Caco-2 (cell line): ENCODE data around the gene MSRB2. TPM values are rescaled to one million over a fixed set of nuclear protein-coding genes. Genes with fewer than 3 reads are reported as not detected.

ENCODE experiments used
- BruUV-seq: library from RNA; stranded (reverse); fragments of 400-500 nt; replicated peaks from 2 replicates; lab custom pipeline; 2021; lab: Mats Ljungman, UMichigan
- CTCF ChIA-PET: fragments of 300-600 bp; sonication (Branson Sonifier 250); formaldehyde crosslinking; loops from one replicate; lab custom pipeline; 2022; ENCODE audit warnings: antibody characterized with exemption; lab: Charles Lee
- POLR2A ChIA-PET: fragments of 300-600 bp; sonication (Branson Sonifier 250); formaldehyde crosslinking; loops from one replicate; lab custom pipeline; 2022; ENCODE audit warnings: antibody characterized with exemption; lab: Charles Lee
- DNase-seq, 2 experiments: peaks; one replicate each; pipeline versions ENCODE4 v3.0.0 to v3.0.0-alpha.2; 2020 to 2022
- H3K27me3 ChIP-seq: replicated peaks from 2 replicates; pipeline ENCODE4 v1.6.0; 2011; ENCODE audit warnings: low read length; ENCODE audit not compliant: control insufficient read depth, insufficient read depth
- H3K36me3 ChIP-seq: 2 replicates; pipeline ENCODE4 v1.5.1; 2011; ENCODE audit warnings: low read length; ENCODE audit not compliant: control insufficient read depth, insufficient read depth
- H3K4me1 ChIP-seq: fragments of 250-450 bp; sonication (Bioruptor Pico); 2 replicates; pipeline ENCODE4 v1.5.1; 2020; ENCODE audit warnings: mild to moderate bottlenecking
- H3K4me3 ChIP-seq: 2 replicates; pipeline ENCODE4 v1.5.1; 2011; ENCODE audit warnings: low read depth, mild to moderate bottlenecking, control low read depth, low read length
- H3K9me3 ChIP-seq: fragments of 250-450 bp; sonication (Bioruptor Pico); 2 replicates; pipeline ENCODE4 v1.5.1; 2020; ENCODE audit warnings: mild to moderate bottlenecking, moderate library complexity
- H3K27ac Mint-ChIP-seq: one replicate; pipeline ENCODE4 v1.8.0; 2022; ENCODE audit warnings: mixed read lengths; ENCODE audit not compliant: unreplicated experiment
- H3K27me3 Mint-ChIP-seq: one replicate; pipeline ENCODE4 v1.8.0; 2022; ENCODE audit warnings: mixed read lengths; ENCODE audit not compliant: insufficient read depth, unreplicated experiment
- H3K36me3 Mint-ChIP-seq: one replicate; pipeline ENCODE4 v1.8.0; 2022; ENCODE audit warnings: mild to moderate bottlenecking, mixed read lengths; ENCODE audit not compliant: insufficient read depth, unreplicated experiment
- H3K4me1 Mint-ChIP-seq: one replicate; pipeline ENCODE4 v1.8.0; 2022; ENCODE audit warnings: low read depth, mixed read lengths; ENCODE audit not compliant: unreplicated experiment
- H3K4me3 Mint-ChIP-seq: one replicate; pipeline ENCODE4 v1.8.0; 2022; ENCODE audit warnings: mild to moderate bottlenecking, moderate library complexity, mixed read lengths; ENCODE audit not compliant: unreplicated experiment
- H3K9me3 Mint-ChIP-seq: one replicate; pipeline ENCODE4 v1.8.0; 2022; ENCODE audit warnings: mixed read lengths; ENCODE audit not compliant: unreplicated experiment
- intact Hi-C: fragments of 100-400 bp; cut with micrococcal nuclease; formaldehyde crosslinking; loops from one replicate; pipeline ENCODE4 v1.10.0; 2022; ENCODE audit not compliant: unreplicated experiment
- total RNA-seq: library from RNA; stranded (reverse); gene quantifications from 2 replicates; pipeline ENCODE4 v1.2.3, GENCODE V29; 2022
- TF ChIP-seq, protein P1 (sequence below), 2 experiments: fragments of 200-600 bp in 1 of 2; IDR thresholded peaks; 1 replicate in 1 of 2; 2 replicates in 1 of 2; pipeline versions ENCODE4 v1.5.1 to v1.8.0; 2011 to 2022; ENCODE audit warnings: antibody characterized with exemption in 1 of 2, control low read depth in 1 of 2, inconsistent platforms in 1 of 2, low read depth in 1 of 2, low read length in 1 of 2, mild to moderate bottlenecking in 1 of 2, moderate library complexity in 1 of 2; ENCODE audit not compliant: insufficient read depth in 1 of 2, severe bottlenecking in 1 of 2, unreplicated experiment in 1 of 2

Gene MSRB2
- total RNA-seq, 1 experiment from 2014 or later = 13.7 TPM

DNA sequence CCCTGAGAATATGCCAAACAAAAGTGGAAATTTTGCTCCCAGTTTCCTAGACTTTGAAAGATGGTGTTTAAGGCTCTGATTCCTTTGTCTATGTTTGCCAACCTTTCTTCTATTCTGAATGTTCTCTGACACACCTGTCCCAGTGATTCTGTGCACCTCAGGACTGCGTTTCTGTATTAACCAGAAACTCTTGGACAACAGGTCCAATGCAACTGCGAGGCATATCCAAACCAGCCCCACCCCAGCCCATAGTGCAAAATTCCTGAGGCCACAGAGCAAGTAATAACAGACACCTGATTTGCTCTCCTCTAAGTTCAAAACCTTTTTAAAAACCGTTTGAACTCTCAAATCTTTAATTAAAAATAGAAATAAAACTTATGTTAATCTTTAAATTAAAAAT, 37.0 kb upstream of the MSRB2 start:
- H3K4me3 Mint-ChIP-seq = no peak overlapping the region

DNA sequence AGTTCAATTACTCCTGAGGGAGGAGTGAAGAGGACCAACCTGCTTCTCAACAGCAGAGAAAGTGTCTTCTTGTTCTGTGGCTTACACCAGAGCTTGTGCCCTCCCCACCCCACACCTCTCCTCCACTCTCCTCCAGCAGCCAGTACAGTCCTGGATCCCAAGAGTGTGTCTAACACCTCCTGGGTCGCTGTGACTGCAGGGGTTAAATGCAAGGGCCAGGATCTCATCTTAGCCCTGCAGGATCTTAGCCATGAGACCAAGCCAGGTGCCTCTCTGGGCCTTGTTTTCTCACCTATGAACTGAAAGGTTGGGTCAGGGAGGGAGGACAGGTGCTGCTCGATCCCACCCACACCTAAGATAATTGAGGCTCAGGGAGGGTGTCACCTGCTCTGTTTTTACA, 34.5 kb upstream of the MSRB2 start:
- no peak for DNase-seq
- no peaks in the 10 kb centered on the region for H3K4me1 Mint-ChIP-seq
- intact Hi-C loops = no loop called here
- TF ChIP-seq, protein P1, sequence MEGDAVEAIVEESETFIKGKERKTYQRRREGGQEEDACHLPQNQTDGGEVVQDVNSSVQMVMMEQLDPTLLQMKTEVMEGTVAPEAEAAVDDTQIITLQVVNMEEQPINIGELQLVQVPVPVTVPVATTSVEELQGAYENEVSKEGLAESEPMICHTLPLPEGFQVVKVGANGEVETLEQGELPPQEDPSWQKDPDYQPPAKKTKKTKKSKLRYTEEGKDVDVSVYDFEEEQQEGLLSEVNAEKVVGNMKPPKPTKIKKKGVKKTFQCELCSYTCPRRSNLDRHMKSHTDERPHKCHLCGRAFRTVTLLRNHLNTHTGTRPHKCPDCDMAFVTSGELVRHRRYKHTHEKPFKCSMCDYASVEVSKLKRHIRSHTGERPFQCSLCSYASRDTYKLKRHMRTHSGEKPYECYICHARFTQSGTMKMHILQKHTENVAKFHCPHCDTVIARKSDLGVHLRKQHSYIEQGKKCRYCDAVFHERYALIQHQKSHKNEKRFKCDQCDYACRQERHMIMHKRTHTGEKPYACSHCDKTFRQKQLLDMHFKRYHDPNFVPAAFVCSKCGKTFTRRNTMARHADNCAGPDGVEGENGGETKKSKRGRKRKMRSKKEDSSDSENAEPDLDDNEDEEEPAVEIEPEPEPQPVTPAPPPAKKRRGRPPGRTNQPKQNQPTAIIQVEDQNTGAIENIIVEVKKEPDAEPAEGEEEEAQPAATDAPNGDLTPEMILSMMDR (IDR thresholded peaks at IDR 0.05; ENCODE audit: insufficient read depth in 1 of 2, low read depth in 1 of 2, low read length in 1 of 2, severe bottlenecking in 1 of 2, unreplicated experiment in 1 of 2) = no peak
- H3K36me3 Mint-ChIP-seq = no peaks in the 10 kb centered on the region
- H3K27me3 ChIP-seq = no peaks in the 10 kb centered on the region
- ChIA-PET POLR2A (no interaction called here), CTCF (no interaction called here)
- H3K4me3 ChIP-seq = no peak overlapping the region
- no peaks in the 10 kb centered on the region for H3K27me3 Mint-ChIP-seq
- no TSS peak for BruUV-seq
- no peak overlapping the region for H3K27ac Mint-ChIP-seq
- no peak overlapping the region for H3K4me3 Mint-ChIP-seq
- peaks cover 5% of the 10 kb centered on the region; the same call in 1 of the 2 replicates for H3K9me3 ChIP-seq
- H3K36me3 ChIP-seq = no peaks in the 10 kb centered on the region
- H3K9me3 Mint-ChIP-seq = no peaks in the 10 kb centered on the region
- no peaks in the 10 kb centered on the region for H3K4me1 ChIP-seq

More for the DNA sequence above, 37.0 kb upstream of the MSRB2 start:
- Mint-ChIP-seq H3K36me3 (no peaks in the 10 kb centered on the region), H3K4me1 (no peaks in the 10 kb centered on the region), H3K9me3 (no peaks in the 10 kb centered on the region), H3K27ac (no peak overlapping the region), H3K27me3 (no peaks in the 10 kb centered on the region)
- intact Hi-C loops = no loop called here
- H3K27me3 ChIP-seq = no peaks in the 10 kb centered on the region
- BruUV-seq = no TSS peak
- no peak overlapping the region for H3K4me3 ChIP-seq
- H3K9me3 ChIP-seq = peaks cover 5% of the 10 kb centered on the region; the same call in 1 of the 2 replicates
- no peaks in the 10 kb centered on the region for H3K36me3 ChIP-seq
- H3K4me1 ChIP-seq = peaks cover under 1% of the 10 kb centered on the region
- POLR2A ChIA-PET = no interaction called here
- no peak for DNase-seq
- TF ChIP-seq, protein P1 (IDR thresholded peaks at IDR 0.05; ENCODE audit: insufficient read depth in 1 of 2, low read depth in 1 of 2, low read length in 1 of 2, severe bottlenecking in 1 of 2, unreplicated experiment in 1 of 2) = no peak
- CTCF ChIA-PET = no interaction called here

DNA sequence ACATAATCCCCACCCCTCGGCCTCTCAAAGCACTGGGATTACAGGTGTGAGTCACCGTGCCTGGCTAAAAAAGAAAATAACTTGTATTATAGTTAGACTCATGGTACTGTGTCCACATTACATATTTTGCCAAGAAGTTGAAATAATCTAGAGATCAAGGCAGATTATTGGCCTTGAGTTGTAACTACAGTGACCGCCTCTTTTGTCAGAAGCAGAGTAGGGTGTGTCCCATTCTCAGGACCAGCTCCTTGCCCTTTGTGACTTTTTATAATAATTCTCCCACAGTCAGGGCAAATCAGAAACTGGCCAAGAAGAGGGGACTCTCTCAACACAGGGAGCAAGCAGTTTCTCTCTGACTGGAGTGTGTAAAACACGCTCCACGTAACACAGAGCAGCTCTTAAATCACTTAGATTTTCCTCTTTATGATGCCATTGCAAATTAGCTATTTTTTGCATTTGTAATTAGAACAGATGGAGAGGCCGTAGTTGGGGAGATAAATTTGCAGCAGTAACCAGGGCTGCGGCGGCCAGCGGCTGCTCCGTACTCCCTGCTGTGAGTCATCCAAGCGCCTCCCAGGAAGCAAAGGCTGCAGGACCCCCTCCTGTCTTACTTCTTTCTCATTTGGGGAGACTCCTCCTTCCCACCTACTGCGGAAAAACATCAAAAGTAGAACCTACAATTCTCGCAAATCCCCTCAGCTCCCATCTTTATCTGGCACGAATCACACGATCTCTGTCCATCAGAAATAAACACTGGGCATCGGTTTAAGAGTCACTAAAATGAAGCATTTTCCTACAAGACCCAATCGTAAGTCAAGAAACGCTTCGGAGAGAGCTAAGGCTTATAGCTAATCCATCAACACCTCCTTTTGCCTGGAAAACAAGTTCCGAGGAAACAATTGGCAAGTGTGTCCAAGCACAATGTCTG, 32.1 kb upstream of the MSRB2 start:
- Histone ChIP-seq H3K4me1 (no peaks in the 10 kb centered on the region), H3K4me3 (no peak overlapping the region), H3K36me3 (no peaks in the 10 kb centered on the region), H3K9me3 (peaks cover 5% of the 10 kb centered on the region; the same call in 1 of the 2 replicates), H3K27me3 (no peaks in the 10 kb centered on the region)
- ChIA-PET POLR2A (interaction anchor here (0.6 kb wide), 1 partner anchor 412 kb away, joined by 3 read pairs; no protein-coding TSS in a partner anchor), CTCF (interaction anchor here (1.1 kb wide), 1 partner anchor 11 kb away, joined by 3 read pairs; no protein-coding TSS in a partner anchor)
- intact Hi-C loops = no loop called here
- Mint-ChIP-seq H3K4me3 (no peak overlapping the region), H3K9me3 (no peaks in the 10 kb centered on the region), H3K36me3 (no peaks in the 10 kb centered on the region), H3K4me1 (no peaks in the 10 kb centered on the region), H3K27ac (no peak overlapping the region), H3K27me3 (no peaks in the 10 kb centered on the region)
- no peak for DNase-seq
- TF ChIP-seq, protein P1 (IDR thresholded peaks at IDR 0.05; ENCODE audit: insufficient read depth in 1 of 2, low read depth in 1 of 2, low read length in 1 of 2, severe bottlenecking in 1 of 2, unreplicated experiment in 1 of 2) = no peak
- no TSS peak for BruUV-seq
